ENCODE measurements around the gene NRP1.

NRP1 gene

GRCh38 chr10:33150146-33150545 lies 184.3 kb downstream of the NRP1 start:
- Histone ChIP-seq H3K4me3 (replicated peaks; ENCODE audit: low read depth, low read length) (no peak overlapping the region), H3K27me3 (replicated peaks; ENCODE audit: control insufficient read depth, insufficient read depth, low read length) (peaks cover 1% of the 10 kb centered on the region; the same call in 1 of the 2 replicates), H3K36me3 (ENCODE audit: control insufficient read depth, insufficient read depth, low read length) (no peaks in the 10 kb centered on the region)
- DNase-seq (ENCODE audit: extremely low read depth, insufficient read length), result no peak
- TF ChIP-seq, protein P1, sequence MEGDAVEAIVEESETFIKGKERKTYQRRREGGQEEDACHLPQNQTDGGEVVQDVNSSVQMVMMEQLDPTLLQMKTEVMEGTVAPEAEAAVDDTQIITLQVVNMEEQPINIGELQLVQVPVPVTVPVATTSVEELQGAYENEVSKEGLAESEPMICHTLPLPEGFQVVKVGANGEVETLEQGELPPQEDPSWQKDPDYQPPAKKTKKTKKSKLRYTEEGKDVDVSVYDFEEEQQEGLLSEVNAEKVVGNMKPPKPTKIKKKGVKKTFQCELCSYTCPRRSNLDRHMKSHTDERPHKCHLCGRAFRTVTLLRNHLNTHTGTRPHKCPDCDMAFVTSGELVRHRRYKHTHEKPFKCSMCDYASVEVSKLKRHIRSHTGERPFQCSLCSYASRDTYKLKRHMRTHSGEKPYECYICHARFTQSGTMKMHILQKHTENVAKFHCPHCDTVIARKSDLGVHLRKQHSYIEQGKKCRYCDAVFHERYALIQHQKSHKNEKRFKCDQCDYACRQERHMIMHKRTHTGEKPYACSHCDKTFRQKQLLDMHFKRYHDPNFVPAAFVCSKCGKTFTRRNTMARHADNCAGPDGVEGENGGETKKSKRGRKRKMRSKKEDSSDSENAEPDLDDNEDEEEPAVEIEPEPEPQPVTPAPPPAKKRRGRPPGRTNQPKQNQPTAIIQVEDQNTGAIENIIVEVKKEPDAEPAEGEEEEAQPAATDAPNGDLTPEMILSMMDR (IDR thresholded peaks at IDR 0.05; ENCODE audit: insufficient read depth, low read length, poor library complexity, severe bottlenecking), result no peak

DNA sequence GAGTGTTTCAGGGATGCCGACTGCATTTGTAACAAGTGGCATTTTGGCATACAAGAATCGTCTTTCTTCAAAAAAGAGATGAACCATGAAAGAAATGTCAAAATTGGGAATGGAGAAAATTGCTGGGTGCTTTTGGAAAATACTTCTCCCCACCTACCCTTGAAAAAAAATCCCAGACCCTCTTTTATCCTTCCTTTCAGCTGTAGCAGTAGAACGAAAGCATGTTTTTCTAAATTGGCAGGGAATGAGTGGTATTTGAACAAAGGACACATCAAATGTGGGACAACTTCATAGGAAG lies 187.5 kb downstream of the NRP1 start:
- H3K36me3 ChIP-seq (ENCODE audit: control insufficient read depth, insufficient read depth, low read length), result no peaks in the 10 kb centered on the region
- TF ChIP-seq, protein P1 (IDR thresholded peaks at IDR 0.05; ENCODE audit: insufficient read depth, low read length, poor library complexity, severe bottlenecking), result no peak
- no peak for DNase-seq (ENCODE audit: extremely low read depth, insufficient read length)
- H3K4me3 ChIP-seq (replicated peaks; ENCODE audit: low read depth, low read length), result no peak overlapping the region
- H3K27me3 ChIP-seq (replicated peaks; ENCODE audit: control insufficient read depth, insufficient read depth, low read length), result no peaks in the 10 kb centered on the region

DNA sequence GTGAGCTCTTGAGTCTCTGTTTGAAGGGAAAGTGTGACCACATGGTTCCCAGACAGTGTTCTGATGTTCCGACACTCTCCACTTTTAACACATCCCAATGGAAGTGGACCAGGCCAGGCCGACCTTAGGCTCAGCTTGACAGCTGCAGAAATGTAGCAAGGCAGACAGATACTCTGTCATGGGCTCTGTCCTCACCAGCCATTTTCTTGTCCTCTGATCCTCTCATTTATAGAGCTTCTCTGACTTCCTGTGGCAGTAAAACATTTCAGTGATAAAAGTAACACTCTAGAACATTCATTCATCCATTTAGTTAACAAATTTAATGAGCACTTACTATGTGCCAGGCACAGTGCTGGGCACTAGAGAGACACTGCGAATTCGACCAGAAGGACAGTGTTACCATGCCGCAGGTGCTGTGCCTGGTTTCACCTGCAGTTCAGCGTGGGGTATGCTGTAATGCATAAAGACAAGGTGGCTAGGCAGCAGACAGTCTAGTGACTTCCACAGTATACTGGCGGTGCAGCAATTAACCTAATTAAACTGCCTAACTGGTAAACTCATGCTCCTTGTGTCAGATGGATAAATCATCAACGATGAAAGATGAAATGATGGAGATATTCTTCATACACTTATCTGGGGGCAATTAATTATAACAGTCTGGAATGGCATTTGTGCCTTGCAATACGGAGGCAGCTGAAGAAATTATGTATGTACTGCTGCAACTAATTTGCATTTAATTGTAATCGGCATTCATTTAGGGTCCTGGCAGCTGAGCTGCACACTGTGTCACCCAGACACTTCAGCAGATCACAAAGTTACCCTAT lies 188.1 kb downstream of the NRP1 start:
- Histone ChIP-seq H3K36me3 (ENCODE audit: control insufficient read depth, insufficient read depth, low read length) (no peaks in the 10 kb centered on the region), H3K4me3 (replicated peaks; ENCODE audit: low read depth, low read length) (no peak overlapping the region), H3K27me3 (replicated peaks; ENCODE audit: control insufficient read depth, insufficient read depth, low read length) (no peaks in the 10 kb centered on the region)
- TF ChIP-seq, protein P1 (IDR thresholded peaks at IDR 0.05; ENCODE audit: insufficient read depth, low read length, poor library complexity, severe bottlenecking), result no peak
- no peak for DNase-seq (ENCODE audit: extremely low read depth, insufficient read length)

DNA sequence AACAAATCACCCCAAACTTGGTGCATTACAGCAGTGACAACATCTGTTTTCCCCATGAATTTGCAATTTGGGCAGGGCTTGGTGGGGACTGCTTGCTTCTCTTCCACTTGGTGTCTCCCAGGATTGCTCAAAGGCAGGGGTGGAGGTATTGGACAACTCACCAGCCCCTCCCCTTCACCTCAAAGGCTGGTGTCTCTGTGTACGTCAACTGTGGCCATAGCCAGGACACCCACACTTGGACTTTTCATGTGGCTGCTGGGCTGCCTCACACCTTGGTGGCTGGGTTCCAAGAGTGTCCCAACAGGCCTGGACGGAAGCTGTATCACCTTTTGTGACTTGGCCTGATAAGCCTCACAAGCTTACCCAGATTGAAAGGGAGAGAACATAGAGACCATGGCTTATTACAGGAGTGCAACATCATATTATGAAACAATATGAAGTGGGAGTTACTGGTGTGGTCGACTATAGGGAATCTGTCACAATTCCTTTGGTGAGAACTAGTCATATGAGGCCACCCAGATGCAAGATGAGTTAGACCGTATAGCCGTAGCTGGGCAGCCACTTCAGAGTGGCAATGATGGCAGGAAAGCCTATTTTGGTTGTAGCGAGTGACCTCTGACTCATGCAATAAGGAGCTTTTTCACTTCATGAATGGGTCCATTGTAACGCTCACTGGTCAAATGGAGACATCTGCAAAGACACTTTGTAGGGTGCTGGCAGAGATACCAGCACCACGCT lies 188.8 kb downstream of the NRP1 start:
- TF ChIP-seq, protein P1 (IDR thresholded peaks at IDR 0.05; ENCODE audit: insufficient read depth, low read length, poor library complexity, severe bottlenecking), result no peak
- no peaks in the 10 kb centered on the region for H3K27me3 ChIP-seq (replicated peaks; ENCODE audit: control insufficient read depth, insufficient read depth, low read length)
- no peak for DNase-seq (ENCODE audit: extremely low read depth, insufficient read length)
- H3K4me3 ChIP-seq (replicated peaks; ENCODE audit: low read depth, low read length), result no peak overlapping the region
- no peaks in the 10 kb centered on the region for H3K36me3 ChIP-seq (ENCODE audit: control insufficient read depth, insufficient read depth, low read length)

DNA sequence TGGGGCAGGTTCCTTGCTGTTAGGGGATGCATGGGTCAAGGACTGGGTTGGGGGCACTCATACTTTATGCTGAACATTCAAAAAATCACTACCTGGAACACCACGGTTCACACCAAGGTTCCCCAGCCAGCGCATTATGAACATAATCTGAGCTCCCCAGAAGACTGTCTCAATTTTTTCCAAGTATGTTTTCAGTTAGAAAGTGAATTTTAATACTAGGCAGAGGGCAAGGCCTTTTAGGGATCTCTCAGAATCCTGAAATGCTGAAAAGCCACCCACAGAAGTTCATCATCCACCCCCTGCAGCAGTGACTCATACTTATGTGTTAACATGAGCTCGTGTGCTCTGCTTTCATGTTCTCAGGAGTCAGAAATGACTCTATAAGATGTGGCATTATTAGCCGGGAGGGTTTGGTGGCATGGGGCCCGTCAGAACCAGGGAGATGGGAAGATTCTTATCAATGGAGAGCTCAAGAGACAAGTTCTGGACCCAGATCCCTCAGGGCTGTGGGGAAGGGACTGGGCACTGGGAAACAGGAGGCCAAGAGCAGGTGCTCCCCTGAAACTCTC lies 191.2 kb downstream of the NRP1 start:
- no peaks in the 10 kb centered on the region for H3K36me3 ChIP-seq (ENCODE audit: control insufficient read depth, insufficient read depth, low read length)
- H3K4me3 ChIP-seq (replicated peaks; ENCODE audit: low read depth, low read length), result no peak overlapping the region
- no peaks in the 10 kb centered on the region for H3K27me3 ChIP-seq (replicated peaks; ENCODE audit: control insufficient read depth, insufficient read depth, low read length)
- TF ChIP-seq, protein P1 (IDR thresholded peaks at IDR 0.05; ENCODE audit: insufficient read depth, low read length, poor library complexity, severe bottlenecking), result no peak
- DNase-seq (ENCODE audit: extremely low read depth, insufficient read length), result no peak

Data from GM06990 (cell line).